GM23338 (cell line): ENCODE results near the gene KRTAP16-1. TPM values are rescaled to one million over a fixed set of nuclear protein-coding genes. Genes with fewer than 3 reads are reported as not detected.

ENCODE experiments used
- ATAC-seq: fragments of 200-7000 bp; cut with Tn5 transposase; 3 replicates; pipeline ENCODE4 v1.9.1; 2020
- DNase-seq: peaks from one replicate; pipeline ENCODE4 v3.0.0-alpha.2; 2015; ENCODE audit warnings: low spot score
- H2AFZ ChIP-seq: fragments of 200-600 bp; sonication (generic); 2 replicates; pipeline ENCODE4 v1.8.0; 2016; ENCODE audit warnings: antibody characterized with exemption, mild to moderate bottlenecking, moderate library complexity
- H3F3A ChIP-seq: fragments of 200-600 bp; sonication (generic); replicated peaks from 2 replicates; pipeline ENCODE4 v1.8.0; 2017; ENCODE audit warnings: antibody characterized with exemption, mixed run types, low read depth
- H3K27ac ChIP-seq: fragments of 200-600 bp; sonication (generic); 2 replicates; pipeline ENCODE4 v1.6.1; 2016; ENCODE audit warnings: low read depth
- H3K27me3 ChIP-seq: fragments of 200-600 bp; sonication (generic); 2 replicates; pipeline ENCODE4 v1.8.0; 2016; ENCODE audit warnings: mild to moderate bottlenecking, mixed run types, moderate library complexity; ENCODE audit not compliant: insufficient read depth
- H3K36me3 ChIP-seq: fragments of 200-600 bp; sonication (generic); 2 replicates; pipeline ENCODE4 v1.8.0; 2016; ENCODE audit warnings: mild to moderate bottlenecking; ENCODE audit not compliant: insufficient read depth
- H3K4me1 ChIP-seq: fragments of 200-600 bp; sonication (generic); 2 replicates; pipeline ENCODE4 v1.8.0; 2016; ENCODE audit warnings: mild to moderate bottlenecking, moderate library complexity; ENCODE audit not compliant: insufficient read depth
- H3K4me2 ChIP-seq: fragments of 200-600 bp; sonication (generic); 2 replicates; pipeline ENCODE4 v1.7.1; 2017; ENCODE audit warnings: mixed run types
- H3K4me3 ChIP-seq: fragments of 200-600 bp; sonication (generic); 2 replicates; pipeline ENCODE4 v1.6.1; 2016; ENCODE audit warnings: mixed run types
- H3K79me2 ChIP-seq: fragments of 200-600 bp; sonication (generic); replicated peaks from 2 replicates; pipeline ENCODE4 v1.8.0; 2017; ENCODE audit warnings: mild to moderate bottlenecking; ENCODE audit not compliant: insufficient read depth
- H3K9me2 ChIP-seq: fragments of 200-600 bp; sonication (generic); 2 replicates; pipeline ENCODE4 v1.8.0; 2017; ENCODE audit not compliant: insufficient read depth
- H4K20me1 ChIP-seq: fragments of 200-600 bp; sonication (generic); replicated peaks from 2 replicates; pipeline ENCODE4 v1.8.0; 2017; ENCODE audit warnings: mild to moderate bottlenecking; ENCODE audit not compliant: insufficient read depth
- H3K27ac Mint-ChIP-seq: 2 replicates; pipeline ENCODE4 v1.8.0; 2020; ENCODE audit warnings: inconsistent platforms, mild to moderate bottlenecking, moderate library complexity, mixed read lengths
- H3K27me3 Mint-ChIP-seq: 3 replicates; pipeline ENCODE4 v1.8.0; 2022; ENCODE audit warnings: low read depth, mild to moderate bottlenecking, moderate library complexity, mixed read lengths, inconsistent platforms; ENCODE audit not compliant: insufficient read depth, poor library complexity
- H3K36me3 Mint-ChIP-seq: 3 replicates; pipeline ENCODE4 v1.8.0; 2021; ENCODE audit warnings: low read depth, mild to moderate bottlenecking, inconsistent platforms, moderate library complexity, mixed read lengths
- H3K4me1 Mint-ChIP-seq: 3 replicates; pipeline ENCODE4 v1.8.0; 2020; ENCODE audit warnings: mild to moderate bottlenecking, inconsistent platforms, mixed read lengths
- H3K4me3 Mint-ChIP-seq: 3 replicates; pipeline ENCODE4 v1.8.0; 2021; ENCODE audit warnings: moderate library complexity, mild to moderate bottlenecking, inconsistent platforms, mixed read lengths
- H3K9me3 Mint-ChIP-seq: 3 replicates; pipeline ENCODE4 v1.8.0; 2020; ENCODE audit warnings: moderate library complexity, mild to moderate bottlenecking, inconsistent platforms, mixed read lengths
- CREB1 ChIP-seq: fragments of 250-450 bp; sonication (Bioruptor Pico); IDR thresholded peaks from 2 replicates; pipeline ENCODE4 v1.5.0; 2020; ENCODE audit warnings: low read depth, mild to moderate bottlenecking, moderate library complexity
- CTCF ChIP-seq, 2 experiments: fragments of 200-600 bp in 1 of 2; sonication (generic) in 1 of 2; conservative IDR thresholded peaks; 2 replicates each; pipeline versions ENCODE4 v1.5.1 to v1.6.1; 2016 to 2017; ENCODE audit warnings: antibody characterized with exemption in 2 of 2, low read depth in 2 of 2, mild to moderate bottlenecking in 2 of 2, moderate library complexity in 1 of 2
- EZH2phosphoT487 ChIP-seq: fragments of 200-600 bp; sonication (generic); IDR thresholded peaks from one replicate; pipeline ENCODE4 v1.8.1; 2018; ENCODE audit warnings: antibody characterized with exemption; ENCODE audit not compliant: unreplicated experiment
- JUNB ChIP-seq: IDR thresholded peaks from one replicate; pipeline ENCODE4 v1.6.1; 2016; ENCODE audit warnings: antibody characterized with exemption; ENCODE audit not compliant: unreplicated experiment
- NANOG ChIP-seq: IDR thresholded peaks from 2 replicates; pipeline ENCODE4 v1.6.1; 2016; ENCODE audit warnings: antibody characterized with exemption, borderline replicate concordance
- REST ChIP-seq: IDR thresholded peaks from one replicate; pipeline ENCODE4 v1.6.1; 2018; ENCODE audit warnings: antibody characterized with exemption; ENCODE audit not compliant: unreplicated experiment
- ZNF331 ChIP-seq: fragments of 250-450 bp; sonication (Bioruptor Pico); IDR thresholded peaks from 2 replicates; pipeline ENCODE4 v1.5.0; 2020; ENCODE audit warnings: low read depth, mild to moderate bottlenecking, moderate library complexity
- polyA plus RNA-seq: library from polyadenylated mRNA; unstranded; fragments of >200 nt; fragmentation: Nextera tagmentation; extraction: Ambion mirVana; gene quantifications from 2 replicates; pipeline ENCODE4 v1.2.1, GENCODE V29; 2016
- total RNA-seq: library from RNA; depleted of rRNA; stranded (reverse); fragments of >200 nt; shearing (Covaris generic); gene quantifications from 2 replicates; pipeline ENCODE4 v1.2.3, GENCODE V29; 2014
- TF ChIP-seq, protein P1 (sequence below): IDR thresholded peaks from 2 replicates; pipeline ENCODE4 v1.6.1; 2016; ENCODE audit warnings: antibody characterized with exemption

The KRTAP16-1 gene
- total and polyA plus RNA-seq, 2 experiments from 2014 or later: not detected

DNA sequence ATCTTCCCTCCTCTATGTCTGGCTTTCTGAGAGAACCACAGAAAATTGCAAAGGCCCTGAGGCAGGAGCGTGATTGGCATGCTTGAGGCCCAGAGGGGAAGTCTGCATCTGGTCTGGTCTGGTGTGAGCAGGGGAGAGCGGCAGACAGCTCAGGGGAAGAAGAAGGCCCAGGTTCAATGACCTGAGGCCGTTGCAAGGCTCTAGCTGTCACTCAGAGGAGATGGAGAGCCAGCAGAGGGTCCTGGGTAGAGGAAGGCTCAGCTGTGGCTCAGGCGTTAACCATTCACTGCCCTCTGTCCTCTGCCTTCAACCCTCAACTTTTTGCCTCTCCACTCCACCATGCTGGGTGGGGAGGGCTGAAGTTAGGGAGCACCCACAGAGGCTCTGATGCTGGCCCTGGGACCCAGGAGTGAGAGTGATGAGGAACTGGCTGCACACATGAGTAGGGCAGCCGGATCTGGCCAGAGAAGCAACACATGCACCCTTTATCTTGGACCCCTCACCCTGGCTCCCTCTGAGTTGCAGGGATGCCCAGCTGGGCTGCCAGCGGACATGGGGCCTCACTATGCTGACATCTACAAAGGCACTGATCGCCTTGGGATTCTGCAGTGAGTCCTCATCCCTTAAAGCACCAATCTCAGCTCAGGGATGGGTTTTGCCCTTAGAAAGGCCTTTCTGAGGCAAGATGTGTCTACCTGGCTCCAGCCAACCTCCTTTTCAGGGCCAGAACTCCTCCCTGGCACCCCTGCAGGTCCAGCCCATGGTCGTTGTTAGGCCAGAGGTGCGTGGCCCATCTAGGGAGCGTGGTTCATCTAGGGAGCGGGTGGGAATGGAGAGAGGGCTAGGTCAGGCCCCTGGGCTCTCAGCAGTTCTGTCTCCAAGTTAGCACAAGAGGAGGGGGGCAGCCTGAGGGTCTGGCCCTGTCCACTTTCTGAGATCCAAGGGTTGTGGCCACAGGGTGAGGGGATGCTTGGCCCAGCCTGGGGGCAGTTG is 14.1 kb upstream of the KRTAP16-1 start (continued):
- no peak for TF ChIP-seq CTCF (conservative IDR thresholded peaks at IDR 0.05; ENCODE audit: low read depth in 2 of 2)
- TF ChIP-seq, protein P1, sequence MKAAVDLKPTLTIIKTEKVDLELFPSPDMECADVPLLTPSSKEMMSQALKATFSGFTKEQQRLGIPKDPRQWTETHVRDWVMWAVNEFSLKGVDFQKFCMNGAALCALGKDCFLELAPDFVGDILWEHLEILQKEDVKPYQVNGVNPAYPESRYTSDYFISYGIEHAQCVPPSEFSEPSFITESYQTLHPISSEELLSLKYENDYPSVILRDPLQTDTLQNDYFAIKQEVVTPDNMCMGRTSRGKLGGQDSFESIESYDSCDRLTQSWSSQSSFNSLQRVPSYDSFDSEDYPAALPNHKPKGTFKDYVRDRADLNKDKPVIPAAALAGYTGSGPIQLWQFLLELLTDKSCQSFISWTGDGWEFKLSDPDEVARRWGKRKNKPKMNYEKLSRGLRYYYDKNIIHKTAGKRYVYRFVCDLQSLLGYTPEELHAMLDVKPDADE: no peak
- no peak for TF ChIP-seq REST
- no peak for TF ChIP-seq EZH2phosphoT487
- no peak for TF ChIP-seq CREB1 (CRISPR knock-in tag)
- no peak for TF ChIP-seq ZNF331
- no peak for TF ChIP-seq NANOG

GRCh38 chr17:41322094-41322902 is 13.2 kb upstream of the KRTAP16-1 start:
- no peaks in the 10 kb centered on the region; the same call in 2 of the 3 replicates for H3K4me1 Mint-ChIP-seq
- peak; percentile 67 for DNase-seq

More at GRCh38 chr17:41322094-41322902, 13.2 kb upstream of the KRTAP16-1 start:
- no peak overlapping the region for H3K4me3 Mint-ChIP-seq
- H3K36me3 ChIP-seq: no peaks in the 10 kb centered on the region
- H3F3A ChIP-seq: no peaks in the 10 kb centered on the region
- no peak overlapping the region for H3K4me3 ChIP-seq
- no peak overlapping the region for H3K27ac Mint-ChIP-seq
- H3K4me2 ChIP-seq: no peak overlapping the region
- TF ChIP-seq CTCF (conservative IDR thresholded peaks at IDR 0.05; ENCODE audit: low read depth in 2 of 2): peak; percentile 61 to 72
- TF ChIP-seq JUNB: no peak
- H3K9me2 ChIP-seq: no peaks in the 10 kb centered on the region
- no peaks in the 10 kb centered on the region for H3K4me1 ChIP-seq
- H4K20me1 ChIP-seq: no peaks in the 10 kb centered on the region
- H2AFZ ChIP-seq: no peak overlapping the region
- H3K79me2 ChIP-seq: no peaks in the 10 kb centered on the region
- H3K36me3 Mint-ChIP-seq: peaks cover 6% of the 10 kb centered on the region; the same call in 1 of the 3 replicates
- peaks cover 9% of the 10 kb centered on the region for H3K27me3 Mint-ChIP-seq
- no peaks in the 10 kb centered on the region for H3K27me3 ChIP-seq
- H3K27ac ChIP-seq: no peak overlapping the region
- peak; percentile 57 for ATAC-seq
- H3K9me3 Mint-ChIP-seq: peaks cover 9% of the 10 kb centered on the region; the same call in 2 of the 3 replicates
